IPS-18c (cell line): Measurements from ENCODE around the gene PLXNA4.

ENCODE experiments used
- H3K4me3 ChIP-seq: 2 replicates; pipeline ENCODE4 v1.7.0; 2013; ENCODE audit warnings: low read depth, mild to moderate bottlenecking, low read length, moderate library complexity; ENCODE audit not compliant: insufficient read depth
- H3K9me3 ChIP-seq: one replicate; pipeline ENCODE4 v1.6.1; 2013; ENCODE audit warnings: mild to moderate bottlenecking, low read length, moderate library complexity; ENCODE audit not compliant: control insufficient read depth, insufficient read depth

The PLXNA4 gene

GRCh38 chr7:132521423-132521822, 54.8 kb downstream of the PLXNA4 start:
- H3K4me3 ChIP-seq: no peak overlapping the region
- H3K9me3 ChIP-seq: peaks cover 2% of the 10 kb centered on the region

DNA sequence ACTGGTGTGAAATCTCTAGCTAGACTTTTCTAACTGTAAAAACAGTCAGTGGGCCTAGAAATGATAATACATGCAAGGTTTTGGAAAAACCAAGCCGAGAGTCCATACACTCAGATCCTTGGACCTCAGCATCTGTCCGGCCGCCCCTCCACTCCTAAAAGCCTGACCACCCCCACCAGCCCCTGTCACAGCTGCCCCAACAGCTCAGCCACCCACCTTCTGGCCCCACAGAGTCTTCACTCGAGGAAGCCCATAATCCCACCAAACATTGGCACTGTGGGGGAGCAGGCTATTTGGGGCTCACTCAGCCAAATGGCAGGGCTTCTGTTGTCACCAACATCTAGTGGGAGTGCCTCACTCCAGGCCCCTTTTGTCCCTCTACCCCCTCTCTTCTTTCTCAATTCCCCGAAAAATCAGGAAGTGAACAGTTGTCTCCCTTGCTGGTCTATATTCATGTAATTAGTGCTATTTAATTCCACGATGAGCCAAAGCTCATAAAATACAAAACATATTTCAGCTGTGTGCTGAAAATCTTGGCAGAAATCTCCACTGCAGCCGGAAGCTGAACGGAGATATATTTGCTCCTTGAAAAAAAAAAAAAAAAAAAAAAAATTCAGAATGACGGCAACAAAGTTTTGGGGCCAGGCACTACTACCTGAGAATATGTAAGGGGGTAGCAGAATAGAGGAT, 55.5 kb downstream of the PLXNA4 start:
- Histone ChIP-seq H3K4me3 (no peak overlapping the region), H3K9me3 (peaks cover 2% of the 10 kb centered on the region)

DNA sequence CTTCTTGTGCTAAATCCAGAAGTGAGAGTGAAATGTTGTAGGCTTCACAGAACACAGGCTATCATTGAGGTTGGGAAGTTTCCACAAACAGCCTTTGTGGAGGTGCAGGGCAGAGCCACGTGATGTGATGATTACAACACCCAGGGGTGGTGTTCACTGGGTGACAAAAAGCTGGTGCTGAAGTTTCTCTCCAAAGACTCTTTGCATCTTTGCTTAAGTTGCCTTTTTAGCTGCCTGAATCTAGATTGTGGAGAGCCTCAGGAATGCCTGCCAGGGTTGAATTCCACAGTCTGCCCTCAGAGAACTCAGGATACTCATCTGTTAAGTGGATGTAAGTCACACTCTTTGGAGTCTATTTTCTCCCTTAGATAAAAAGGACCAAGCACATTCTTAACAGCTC, 56.3 kb downstream of the PLXNA4 start:
- peaks cover 2% of the 10 kb centered on the region for H3K9me3 ChIP-seq
- H3K4me3 ChIP-seq: no peak overlapping the region

DNA sequence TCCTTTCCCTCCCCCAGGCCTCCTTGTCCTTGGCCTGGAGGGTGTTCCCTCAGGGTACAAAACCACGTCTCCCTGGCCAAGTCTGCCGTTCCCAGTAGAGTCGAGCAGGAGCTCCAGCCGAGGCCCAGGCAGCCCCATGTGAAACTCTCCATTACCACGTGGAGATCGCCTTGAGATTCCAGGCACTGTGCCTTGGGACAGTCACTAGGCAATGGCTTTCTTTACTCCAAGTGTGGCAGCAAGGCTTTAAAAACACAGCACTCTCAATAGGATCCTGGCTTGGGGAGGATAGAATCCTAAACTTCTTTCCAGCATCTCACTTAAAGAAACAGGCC, 57.5 kb downstream of the PLXNA4 start:
- H3K9me3 ChIP-seq: peaks cover 2% of the 10 kb centered on the region

GRCh38 chr7:132518102-132518838, 58.0 kb downstream of the PLXNA4 start:
- Histone ChIP-seq H3K4me3 (no peak overlapping the region), H3K9me3 (peaks cover 2% of the 10 kb centered on the region)

More for the DNA sequence above, 57.5 kb downstream of the PLXNA4 start:
- H3K4me3 ChIP-seq: no peak overlapping the region

- Histone ChIP-seq H3K4me3 (no peak overlapping the region), H3K9me3 (peaks cover 2% of the 10 kb centered on the region)
These were observed 60.0 kb downstream of the PLXNA4 start for GRCh38 chr7:132516042-132516840.

GRCh38 chr7:132515181-132515580, 61.1 kb downstream of the PLXNA4 start:
- Histone ChIP-seq H3K4me3 (no peak overlapping the region), H3K9me3 (peaks cover 2% of the 10 kb centered on the region)

DNA sequence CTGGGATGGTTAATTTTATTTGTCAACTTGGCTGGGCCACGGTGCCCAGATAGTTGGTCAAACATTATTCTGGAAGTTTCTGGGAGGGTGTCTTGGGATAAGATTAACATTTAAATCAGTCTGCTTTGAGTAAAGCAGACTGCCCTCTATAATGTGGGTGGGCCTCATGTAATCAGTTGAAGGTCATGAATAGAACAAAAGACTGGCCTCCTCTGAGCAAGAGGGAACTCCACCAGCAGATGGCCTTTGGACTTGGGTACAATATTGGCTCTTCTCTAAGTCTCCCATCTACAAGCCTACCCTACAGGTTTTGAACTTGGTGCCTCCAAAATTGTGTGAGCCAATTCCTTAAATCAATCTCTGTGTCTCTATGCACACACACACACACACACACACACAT, 61.8 kb downstream of the PLXNA4 start:
- Histone ChIP-seq H3K4me3 (no peak overlapping the region), H3K9me3 (peaks cover 2% of the 10 kb centered on the region)

DNA sequence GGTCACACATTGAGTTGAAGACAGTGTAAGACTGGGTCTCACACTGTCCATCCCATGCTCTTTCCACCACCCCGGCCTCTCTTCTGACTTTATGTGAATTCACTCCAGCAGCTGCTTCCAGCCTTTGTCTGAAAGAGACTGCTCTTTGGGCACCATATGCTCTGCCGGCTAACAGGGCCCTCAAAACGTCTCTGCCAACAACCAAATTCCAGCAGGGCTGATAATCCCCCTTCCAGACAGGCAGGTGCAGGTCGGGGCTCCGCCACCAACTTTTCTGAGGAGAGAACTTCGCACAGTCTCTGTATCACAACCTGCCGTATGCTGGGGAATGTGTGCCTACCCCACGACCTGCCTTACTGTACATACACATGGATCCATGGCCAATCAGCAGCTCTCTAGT, 64.3 kb downstream of the PLXNA4 start:
- H3K9me3 ChIP-seq: no peaks in the 10 kb centered on the region
- H3K4me3 ChIP-seq: no peak overlapping the region

DNA sequence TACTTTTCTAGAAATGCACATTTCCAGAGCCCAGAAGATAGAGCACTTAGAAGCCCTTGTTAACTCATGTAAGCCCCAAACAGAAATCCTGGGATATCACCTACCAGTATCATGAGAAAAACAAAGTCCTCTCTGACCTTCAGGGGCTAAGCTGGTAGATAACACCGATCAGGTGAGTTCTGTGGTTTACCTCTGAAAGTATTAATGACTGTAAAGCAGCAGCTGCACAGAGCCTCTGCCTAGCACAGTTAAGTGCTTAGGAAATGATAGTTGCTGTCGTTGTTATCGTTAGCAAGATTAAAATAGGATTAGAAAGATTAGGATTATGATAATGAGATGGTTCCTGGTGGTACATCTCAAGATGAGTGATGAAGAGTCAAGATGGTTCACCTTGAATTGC, 64.9 kb downstream of the PLXNA4 start:
- Histone ChIP-seq H3K4me3 (no peak overlapping the region), H3K9me3 (no peaks in the 10 kb centered on the region)

DNA sequence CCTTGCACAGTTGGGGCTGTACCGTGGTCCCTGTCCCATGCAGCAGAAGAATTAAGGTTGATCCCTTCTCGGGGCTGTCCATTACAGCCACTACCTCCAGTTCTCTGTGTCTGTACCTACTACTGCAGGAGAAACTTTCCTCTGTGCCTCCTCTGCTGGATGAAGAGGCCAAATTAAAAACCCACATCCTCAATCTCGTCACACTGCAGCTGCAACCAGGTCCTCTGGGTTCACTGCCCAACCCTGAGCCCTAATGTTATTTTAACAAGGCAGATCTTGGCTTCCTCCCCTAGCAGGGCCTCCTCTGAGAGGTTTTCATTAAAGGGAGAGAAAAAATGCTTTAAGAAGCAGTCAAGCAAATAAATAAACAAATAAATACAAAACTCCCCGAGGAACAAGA, 66.6 kb downstream of the PLXNA4 start:
- Histone ChIP-seq H3K9me3 (no peaks in the 10 kb centered on the region), H3K4me3 (no peak overlapping the region)

DNA sequence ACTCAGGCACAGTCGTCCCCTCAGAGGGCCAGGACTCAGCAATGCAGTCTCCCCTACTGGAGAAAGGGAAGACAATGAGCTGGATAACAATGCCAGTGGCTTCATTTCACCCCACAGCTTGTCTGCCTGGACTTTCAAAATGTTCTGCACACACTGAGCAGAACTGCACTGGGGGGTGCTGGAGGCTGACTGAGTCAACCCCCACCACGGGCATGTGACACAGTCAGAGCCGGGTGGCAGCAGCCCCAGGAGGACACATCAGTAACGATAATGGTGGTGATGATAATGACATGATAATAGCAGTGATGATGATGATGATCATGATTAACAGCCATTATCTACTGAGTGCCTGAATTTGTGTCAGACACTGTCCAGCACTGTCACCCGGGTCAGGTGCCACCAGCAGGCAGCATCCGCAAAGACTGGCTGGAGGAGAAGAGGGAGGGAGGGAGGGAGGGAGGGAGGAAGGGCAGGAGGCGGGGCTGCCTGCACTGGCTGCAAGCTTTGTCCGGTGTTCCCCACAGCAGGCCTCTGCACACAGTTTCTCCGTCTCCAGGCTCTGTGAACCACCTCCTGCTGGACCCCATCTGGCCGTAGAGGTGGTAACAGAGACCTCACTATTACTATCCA, 67.4 kb downstream of the PLXNA4 start:
- Histone ChIP-seq H3K9me3 (no peaks in the 10 kb centered on the region), H3K4me3 (no peak overlapping the region)

DNA sequence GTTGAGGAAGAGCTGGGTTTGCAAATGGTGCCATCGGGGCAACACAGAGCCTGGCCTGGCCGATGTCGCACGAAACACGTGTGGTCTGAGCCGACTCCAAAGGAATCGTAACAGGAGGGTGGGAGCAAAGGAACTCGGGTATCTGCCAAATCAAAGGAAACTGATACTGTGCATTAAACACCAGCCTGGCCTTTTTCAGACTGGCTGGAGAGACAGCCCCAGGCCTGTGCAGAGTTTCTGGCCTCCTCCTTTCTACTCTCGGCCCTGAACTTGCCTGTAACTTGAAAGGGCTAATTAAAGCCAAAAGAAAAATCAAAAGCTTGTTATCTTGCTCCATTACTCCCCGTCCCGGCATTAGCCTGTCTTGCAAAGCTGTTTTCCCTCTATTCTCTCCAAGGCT, 71.4 kb downstream of the PLXNA4 start:
- H3K4me3 ChIP-seq: no peak overlapping the region
- no peaks in the 10 kb centered on the region for H3K9me3 ChIP-seq

DNA sequence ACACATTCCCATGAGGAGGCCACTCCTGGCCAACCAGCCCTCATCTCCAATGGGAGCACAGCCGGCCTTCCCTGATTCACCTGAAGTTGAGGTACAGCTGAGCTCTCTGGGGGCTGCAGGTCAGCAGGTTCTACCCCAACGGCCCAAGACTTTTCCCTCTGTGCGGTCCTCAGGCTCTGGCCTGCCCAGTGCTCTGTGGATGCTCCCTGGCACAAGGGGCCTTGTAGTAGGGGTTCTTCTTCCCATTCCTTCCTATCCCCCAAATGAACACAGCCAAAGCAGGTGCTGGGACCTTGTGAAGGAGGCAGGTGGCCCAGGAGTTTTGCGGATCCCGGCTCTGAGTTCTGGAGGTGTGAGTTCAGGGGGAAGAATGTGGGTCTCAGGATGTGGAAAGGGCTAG, 72.2 kb downstream of the PLXNA4 start:
- H3K4me3 ChIP-seq: no peak overlapping the region
- no peaks in the 10 kb centered on the region for H3K9me3 ChIP-seq

DNA sequence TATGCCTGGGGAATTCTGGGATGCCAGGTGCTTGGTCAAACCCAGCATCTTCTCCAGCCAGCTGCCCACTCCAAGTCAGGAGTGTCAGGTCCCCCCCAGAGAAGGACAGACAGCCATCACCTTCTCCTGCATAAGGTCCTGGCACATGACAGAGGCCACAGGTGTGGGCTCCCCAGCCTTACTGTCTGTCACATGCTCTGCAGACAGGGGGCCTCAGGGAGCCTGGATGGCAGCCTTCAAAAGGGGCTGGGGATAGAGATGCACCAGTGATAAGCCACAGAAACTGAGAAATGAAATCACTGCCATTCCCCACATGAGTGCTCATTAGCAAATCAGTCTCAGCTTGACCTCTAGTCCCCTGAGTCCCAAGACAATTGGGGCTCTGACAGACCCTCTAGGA, 72.9 kb downstream of the PLXNA4 start:
- H3K4me3 ChIP-seq: no peak overlapping the region
- H3K9me3 ChIP-seq: no peaks in the 10 kb centered on the region

DNA sequence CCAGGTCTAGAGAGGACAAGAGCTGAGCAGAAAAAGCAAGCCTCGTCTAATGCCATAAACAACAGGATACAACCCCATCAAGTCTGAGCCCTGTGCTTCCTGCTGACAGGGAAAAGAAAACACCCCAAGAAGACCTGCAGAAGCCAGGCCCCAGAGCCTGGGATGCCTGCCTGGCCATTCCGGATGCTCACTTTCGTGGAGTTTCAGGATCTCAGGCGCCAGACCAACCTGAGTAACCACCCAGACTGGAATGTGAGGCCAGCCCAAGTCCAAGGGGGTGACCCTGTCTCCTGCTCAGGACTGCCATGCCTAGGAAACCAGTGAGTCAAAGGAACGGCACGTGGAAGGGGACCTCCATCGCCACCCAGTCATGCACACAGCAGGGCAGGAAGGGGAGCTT, 74.3 kb downstream of the PLXNA4 start:
- H3K9me3 ChIP-seq: no peaks in the 10 kb centered on the region
- no peak overlapping the region for H3K4me3 ChIP-seq

DNA sequence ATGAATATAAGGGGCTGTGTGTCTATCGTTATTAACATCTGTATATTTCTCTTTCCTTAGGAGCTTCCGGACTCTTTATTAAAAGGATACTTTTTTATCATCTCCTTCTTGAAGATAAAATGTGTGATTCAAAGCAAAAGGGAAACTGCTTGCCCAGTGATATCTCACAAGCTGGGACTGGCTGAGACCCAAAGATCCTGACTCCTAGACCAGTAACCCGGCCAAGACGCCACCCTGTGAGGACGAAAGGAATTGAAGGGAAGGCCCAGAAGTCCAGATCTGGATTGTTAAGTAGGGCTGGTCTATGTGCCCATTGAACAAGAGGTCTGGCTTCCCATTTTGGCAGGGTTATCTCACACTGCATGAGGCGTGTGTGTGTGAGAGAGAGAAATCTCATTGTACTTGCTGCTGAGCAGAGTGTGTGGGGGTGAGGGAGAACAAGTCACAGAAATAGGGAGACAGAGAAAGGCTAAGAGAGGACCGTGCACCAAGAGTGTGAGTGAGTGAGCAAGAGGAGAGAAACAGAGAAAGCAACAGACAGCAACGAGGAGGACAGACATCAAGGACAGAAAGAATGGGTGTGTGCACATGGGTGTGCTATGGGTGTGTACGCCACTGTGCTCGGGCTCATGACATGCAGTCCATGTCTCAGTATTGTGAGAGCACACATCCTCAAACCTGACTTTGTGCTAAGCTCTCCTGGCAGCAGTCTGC, 75.4 kb downstream of the PLXNA4 start:
- no peaks in the 10 kb centered on the region for H3K9me3 ChIP-seq
- no peak overlapping the region for H3K4me3 ChIP-seq
